HG03575 (cell line): Measurements from ENCODE around the gene ITGBL1.
"Not testable (repeated sequence)": the region's sequence is repeated elsewhere in the genome, so short reads cannot be mapped to it uniquely, and the experiment has no call there.

Experiments
- ATAC-seq: cut with Tn5 transposase; IDR thresholded peaks from one replicate; pipeline ENCODE4 v1.9.1; 2021; ENCODE audit not compliant: unreplicated experiment, insufficient number of reproducible peaks, low FRiP score; ENCODE audit errors: extremely low read depth

Gene ITGBL1

GRCh38 chr13:101544544-101544943 lies 92.1 kb downstream of the ITGBL1 start:
- ATAC-seq = not testable (repeated sequence)

- ATAC-seq = no peak
Measured at GRCh38 chr13:101544979-101545378, 92.5 kb downstream of the ITGBL1 start.

GRCh38 chr13:101545521-101545920 lies 93.0 kb downstream of the ITGBL1 start:
- no peak for ATAC-seq

GRCh38 chr13:101552286-101552685 lies 99.8 kb downstream of the ITGBL1 start:
- no peak for ATAC-seq

- no peak for ATAC-seq
Measured at GRCh38 chr13:101552786-101553185, 100.3 kb downstream of the ITGBL1 start.

GRCh38 chr13:101554420-101555125 lies 102.1 kb downstream of the ITGBL1 start:
- no peak for ATAC-seq

GRCh38 chr13:101555610-101556009 lies 103.1 kb downstream of the ITGBL1 start:
- no peak for ATAC-seq

GRCh38 chr13:101556676-101557123 lies 104.2 kb downstream of the ITGBL1 start:
- no peak for ATAC-seq

GRCh38 chr13:101565317-101565716 lies 112.8 kb downstream of the ITGBL1 start:
- ATAC-seq = no peak

- ATAC-seq = no peak
Measured at GRCh38 chr13:101567841-101568240, 115.4 kb downstream of the ITGBL1 start.

GRCh38 chr13:101569807-101570206 lies 117.3 kb downstream of the ITGBL1 start:
- no peak for ATAC-seq

GRCh38 chr13:101570410-101570809 lies 117.9 kb downstream of the ITGBL1 start:
- ATAC-seq = no peak

- ATAC-seq = no peak
Measured at GRCh38 chr13:101572456-101572855, 120.0 kb downstream of the ITGBL1 start.

GRCh38 chr13:101575581-101575980 lies 123.1 kb downstream of the ITGBL1 start:
- ATAC-seq = no peak

GRCh38 chr13:101576455-101576854 lies 124.0 kb downstream of the ITGBL1 start:
- ATAC-seq = no peak

GRCh38 chr13:101576977-101577376 lies 124.5 kb downstream of the ITGBL1 start:
- ATAC-seq = no peak

GRCh38 chr13:101579281-101579802 lies 126.9 kb downstream of the ITGBL1 start:
- no peak for ATAC-seq

- no peak for ATAC-seq
Measured at GRCh38 chr13:101584331-101584730, 131.9 kb downstream of the ITGBL1 start.

- no peak for ATAC-seq
Measured at GRCh38 chr13:101590479-101590878, 138.0 kb downstream of the ITGBL1 start.

- ATAC-seq = no peak
Measured at GRCh38 chr13:101594936-101595335, 142.5 kb downstream of the ITGBL1 start.

- no peak for ATAC-seq
Measured at GRCh38 chr13:101596803-101597202, 144.3 kb downstream of the ITGBL1 start.
